Measurements from ENCODE around the gene DSTYK.

The DSTYK gene

GRCh38 chr1:205247130-205247921 lies 35.8 kb upstream of the DSTYK start:
- Histone ChIP-seq H3K27me3 (replicated peaks; ENCODE audit: insufficient read depth, low read length) (no peaks in the 10 kb centered on the region), H3K79me2 (ENCODE audit: low read length) (peaks cover 82% of the 10 kb centered on the region), H3K27ac (ENCODE audit: low read length) (peak overlapping the region; percentile 72), H3K9me2 (replicated peaks; ENCODE audit: insufficient read depth, low read length) (no peaks in the 10 kb centered on the region), H3K4me3 (ENCODE audit: low read length) (peak overlapping the region; percentile 11; the same call in 1 of the 2 replicates), H3K4me1 (ENCODE audit: low read length) (peaks cover 53% of the 10 kb centered on the region), H3F3A (ENCODE audit: insufficient read depth, low read length) (peaks cover 26% of the 10 kb centered on the region), H3K9ac (ENCODE audit: low read length) (peak overlapping the region; percentile 36; the same call in 1 of the 2 replicates), H3K9me3 (replicated peaks; ENCODE audit: insufficient read depth, low read length) (no peaks in the 10 kb centered on the region), H3K4me2 (ENCODE audit: low read depth, low read length) (peak overlapping the region; percentile 67), H4K20me1 (ENCODE audit: insufficient read depth, low read length) (no peaks in the 10 kb centered on the region), H2AFZ (ENCODE audit: low read length) (no peak overlapping the region), H3K36me3 (replicated peaks; ENCODE audit: insufficient read depth, low read length) (no peaks in the 10 kb centered on the region)
- DNase-seq, result peak; percentile 88
- TF ChIP-seq CTCF (IDR thresholded peaks at IDR 0.05; ENCODE audit: low read length) (no peak), EZH2phosphoT487 (IDR thresholded peaks at IDR 0.05; ENCODE audit: low read length) (no peak), EZH2 (optimal IDR thresholded peaks at IDR 0.05; ENCODE audit: low read depth, low read length) (no peak)

GRCh38 chr1:205246351-205247119 lies 35.0 kb upstream of the DSTYK start:
- Histone ChIP-seq H3K4me2 (ENCODE audit: low read depth, low read length) (peak overlapping the region; percentile 67), H2AFZ (ENCODE audit: low read length) (no peak overlapping the region), H3K4me3 (ENCODE audit: low read length) (no peak overlapping the region), H3K27ac (ENCODE audit: low read length) (peak overlapping the region; percentile 72; the same call in 1 of the 2 replicates), H3K4me1 (ENCODE audit: low read length) (peaks cover 45% of the 10 kb centered on the region), H3K9me2 (replicated peaks; ENCODE audit: insufficient read depth, low read length) (no peaks in the 10 kb centered on the region), H3K9ac (ENCODE audit: low read length) (peak overlapping the region; percentile 36; the same call in 1 of the 2 replicates), H3K36me3 (replicated peaks; ENCODE audit: insufficient read depth, low read length) (no peaks in the 10 kb centered on the region), H3K27me3 (replicated peaks; ENCODE audit: insufficient read depth, low read length) (no peaks in the 10 kb centered on the region), H3F3A (ENCODE audit: insufficient read depth, low read length) (peaks cover 26% of the 10 kb centered on the region; the same call in 1 of the 2 replicates), H4K20me1 (ENCODE audit: insufficient read depth, low read length) (no peaks in the 10 kb centered on the region), H3K79me2 (ENCODE audit: low read length) (peaks cover 85% of the 10 kb centered on the region), H3K9me3 (replicated peaks; ENCODE audit: insufficient read depth, low read length) (no peaks in the 10 kb centered on the region)
- DNase-seq, result no peak
- TF ChIP-seq CTCF (IDR thresholded peaks at IDR 0.05; ENCODE audit: low read length) (no peak), EZH2 (optimal IDR thresholded peaks at IDR 0.05; ENCODE audit: low read depth, low read length) (no peak), EZH2phosphoT487 (IDR thresholded peaks at IDR 0.05; ENCODE audit: low read length) (no peak)

GRCh38 chr1:205245096-205245495 lies 33.6 kb upstream of the DSTYK start:
- H3K27me3 ChIP-seq (replicated peaks; ENCODE audit: insufficient read depth, low read length), result no peaks in the 10 kb centered on the region
- H4K20me1 ChIP-seq (ENCODE audit: insufficient read depth, low read length), result no peaks in the 10 kb centered on the region
- no peak overlapping the region for H2AFZ ChIP-seq (ENCODE audit: low read length)
- no peak overlapping the region for H3K4me3 ChIP-seq (ENCODE audit: low read length)
- H3K4me2 ChIP-seq (ENCODE audit: low read depth, low read length), result no peak overlapping the region
- no peak for TF ChIP-seq EZH2phosphoT487 (IDR thresholded peaks at IDR 0.05; ENCODE audit: low read length)
- TF ChIP-seq EZH2 (optimal IDR thresholded peaks at IDR 0.05; ENCODE audit: low read depth, low read length), result no peak
- no peak for TF ChIP-seq CTCF (IDR thresholded peaks at IDR 0.05; ENCODE audit: low read length)
- DNase-seq, result no peak
- H3K79me2 ChIP-seq (ENCODE audit: low read length), result peaks cover 85% of the 10 kb centered on the region
- no peaks in the 10 kb centered on the region for H3K9me3 ChIP-seq (replicated peaks; ENCODE audit: insufficient read depth, low read length)
- H3K27ac ChIP-seq (ENCODE audit: low read length), result no peak overlapping the region
- no peaks in the 10 kb centered on the region for H3K36me3 ChIP-seq (replicated peaks; ENCODE audit: insufficient read depth, low read length)
- H3F3A ChIP-seq (ENCODE audit: insufficient read depth, low read length), result peaks cover 26% of the 10 kb centered on the region; the same call in 1 of the 2 replicates
- H3K4me1 ChIP-seq (ENCODE audit: low read length), result peaks cover 45% of the 10 kb centered on the region
- H3K9me2 ChIP-seq (replicated peaks; ENCODE audit: insufficient read depth, low read length), result no peaks in the 10 kb centered on the region
- no peak overlapping the region for H3K9ac ChIP-seq (ENCODE audit: low read length)

Measured in MM.1S (cell line).